ENCODE results near the gene CBLN3.
"Not testable (repeated sequence)": the region's sequence is repeated elsewhere in the genome, so short reads cannot be mapped to it uniquely, and the experiment has no call there.

The CBLN3 gene

DNA sequence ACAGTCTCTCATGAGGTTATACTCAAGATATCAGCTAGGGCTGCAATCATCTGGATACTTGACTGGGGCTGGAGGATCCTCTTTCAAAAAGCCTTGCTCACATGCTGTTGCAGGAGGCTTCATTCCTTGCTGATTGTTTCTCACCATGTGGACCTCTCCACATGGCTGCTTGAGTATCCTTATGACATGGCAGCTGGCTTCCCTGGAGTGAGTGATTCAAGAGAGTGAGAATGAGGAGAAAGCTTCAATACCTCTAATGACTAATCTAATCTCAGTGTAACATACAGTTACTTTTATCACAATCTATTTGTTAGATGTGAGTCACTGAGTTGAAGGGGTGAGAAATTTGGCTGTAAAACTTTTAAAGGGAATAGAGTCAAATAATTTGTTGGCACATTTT lies 27.5 kb upstream of the CBLN3 start:
- no peak overlapping the region for H3K9ac ChIP-seq (ENCODE audit: low read depth, low read length)

DNA sequence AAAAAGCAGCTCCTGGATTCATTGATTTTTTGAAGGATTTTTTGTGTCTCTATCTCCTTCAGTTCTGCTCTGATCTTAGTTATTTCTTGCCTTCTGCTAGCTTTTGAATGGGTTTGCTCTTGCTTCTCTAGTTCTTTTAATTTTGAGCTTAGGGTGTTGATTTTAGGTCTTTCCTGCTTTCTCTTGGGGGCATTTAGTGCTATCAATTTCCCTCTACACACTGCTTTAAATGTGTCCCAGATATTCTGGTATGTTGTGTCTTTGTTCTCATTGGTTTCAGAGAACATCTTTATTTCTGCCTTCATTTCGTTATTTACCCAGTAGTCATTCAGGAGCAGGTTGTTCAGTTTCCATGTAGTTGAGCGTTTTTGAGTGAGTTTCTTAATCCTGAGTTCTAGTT lies 21.4 kb upstream of the CBLN3 start:
- not testable (repeated sequence) for H3K27me3 ChIP-seq (ENCODE audit: insufficient read depth, low read length); H3K4me1 ChIP-seq (ENCODE audit: insufficient read depth, low read length); H3K4me3 ChIP-seq (ENCODE audit: low read length); H3K36me3 ChIP-seq (ENCODE audit: insufficient read depth, low read depth, low read length); H3K9ac ChIP-seq (ENCODE audit: low read depth, low read length); H3K27ac ChIP-seq (ENCODE audit: low read length)
- peaks cover 20% of the 10 kb centered on the region for H3K9me3 ChIP-seq (ENCODE audit: insufficient read depth, low read depth, low read length)

More for the DNA sequence above, 27.5 kb upstream of the CBLN3 start:
- H3K9me3 ChIP-seq (ENCODE audit: insufficient read depth, low read depth, low read length): peaks cover 20% of the 10 kb centered on the region
- H3K27ac ChIP-seq (ENCODE audit: low read length): no peak overlapping the region
- H3K4me3 ChIP-seq (ENCODE audit: low read length): no peak overlapping the region
- no peaks in the 10 kb centered on the region for H3K36me3 ChIP-seq (ENCODE audit: insufficient read depth, low read depth, low read length)
- H3K27me3 ChIP-seq (ENCODE audit: insufficient read depth, low read length): no peaks in the 10 kb centered on the region
- no peaks in the 10 kb centered on the region for H3K4me1 ChIP-seq (ENCODE audit: insufficient read depth, low read length)

DNA sequence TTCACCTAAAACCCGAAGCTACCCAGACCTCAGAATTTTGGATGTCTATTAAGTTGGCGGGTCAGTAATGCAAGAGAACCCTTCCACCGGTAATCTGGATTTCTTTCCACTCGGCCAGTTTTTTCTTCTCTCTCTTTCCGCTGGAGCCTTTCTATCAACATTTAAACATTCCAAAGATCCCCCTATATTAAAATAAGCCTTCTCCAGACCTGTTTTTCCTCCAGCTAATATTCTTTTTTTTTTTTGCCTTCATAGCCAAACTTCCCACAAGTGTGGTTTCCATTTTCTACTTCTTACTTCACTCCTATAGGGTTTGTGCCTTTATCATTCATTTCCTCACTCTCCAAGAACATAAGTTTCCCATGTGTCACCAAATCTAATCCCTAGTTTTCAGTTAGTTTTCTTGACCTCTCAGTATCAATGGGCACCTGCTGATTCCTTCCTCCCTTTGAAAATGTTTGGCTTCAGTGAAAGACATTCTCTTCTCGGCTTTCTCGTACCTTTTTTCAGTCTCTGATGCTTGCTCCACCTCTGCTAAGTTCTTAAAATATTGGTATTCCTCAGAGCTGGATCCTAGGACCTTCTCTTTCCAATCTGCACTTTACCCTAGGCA lies 13.7 kb upstream of the CBLN3 start:
- H3K27me3 ChIP-seq (ENCODE audit: insufficient read depth, low read length): no peaks in the 10 kb centered on the region
- H3K9me3 ChIP-seq (ENCODE audit: insufficient read depth, low read depth, low read length): no peaks in the 10 kb centered on the region
- H3K27ac ChIP-seq (ENCODE audit: low read length): peak overlapping the region; percentile 62
- H3K4me3 ChIP-seq (ENCODE audit: low read length): peak overlapping the region; percentile 90
- peaks cover 32% of the 10 kb centered on the region for H3K36me3 ChIP-seq (ENCODE audit: insufficient read depth, low read depth, low read length)
- H3K4me1 ChIP-seq (ENCODE audit: insufficient read depth, low read length): no peaks in the 10 kb centered on the region; the same call in 1 of the 2 replicates
- peak overlapping the region; percentile 98; the same call in 1 of the 2 replicates for H3K9ac ChIP-seq (ENCODE audit: low read depth, low read length)

DNA sequence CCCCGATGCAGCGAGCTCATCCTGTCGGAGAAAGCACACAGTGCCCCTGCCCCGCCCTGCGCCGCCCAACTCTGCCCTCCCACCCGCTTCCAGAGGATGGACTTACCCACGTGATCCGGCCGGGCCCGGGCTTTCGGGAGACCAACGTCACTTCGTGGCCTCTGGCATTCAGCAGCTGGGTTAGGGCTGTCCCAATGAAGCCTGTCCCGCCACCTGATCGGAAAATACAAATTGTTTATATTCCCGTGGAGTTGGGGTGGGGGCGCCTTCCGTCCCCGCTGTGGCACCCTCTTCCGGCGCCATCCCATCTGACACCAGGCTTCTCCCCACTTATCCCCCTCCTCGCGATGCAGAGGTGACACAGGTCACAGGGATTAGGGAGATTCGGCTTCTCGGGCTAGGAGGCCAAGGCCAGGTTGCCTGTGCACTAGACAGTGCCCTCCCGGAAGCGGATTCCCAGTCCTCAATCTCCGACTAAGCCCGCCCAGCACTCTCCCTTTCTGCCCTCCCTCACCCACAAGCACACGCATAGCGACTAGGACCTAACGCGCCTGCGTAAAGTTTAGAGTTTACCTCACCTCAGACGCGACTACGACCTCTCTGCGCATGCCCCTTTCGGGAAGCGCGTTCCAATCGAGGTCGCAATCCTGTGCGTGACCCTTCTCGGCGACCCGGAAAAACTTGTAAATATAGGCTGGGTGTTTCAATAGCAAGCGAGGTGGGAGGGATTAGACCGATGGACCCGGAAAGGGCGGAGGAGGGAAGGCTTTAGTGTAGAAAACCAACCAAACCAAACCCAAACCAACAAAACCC lies 13.0 kb upstream of the CBLN3 start, which contains the start of gene SDR39U1:
TSS of gene SDR39U1 (minus strand) at position 537 of the 813 bp plus-strand sequence. CDS start at position 530, 7 bp downstream.
- Histone ChIP-seq H3K27me3 (ENCODE audit: insufficient read depth, low read length) (no peaks in the 10 kb centered on the region), H3K9ac (ENCODE audit: low read depth, low read length) (peak within 1 kb of the TSS; percentile 98; the same call in 1 of the 2 replicates), H3K9me3 (ENCODE audit: insufficient read depth, low read depth, low read length) (no peaks in the 10 kb centered on the region), H3K4me3 (ENCODE audit: low read length) (peak within 1 kb of the TSS; percentile 90), H3K4me1 (ENCODE audit: insufficient read depth, low read length) (no peaks in the 10 kb centered on the region; the same call in 1 of the 2 replicates), H3K36me3 (ENCODE audit: insufficient read depth, low read depth, low read length) (peaks cover 39% of the 10 kb centered on the region), H3K27ac (ENCODE audit: low read length) (peak within 1 kb of the TSS; percentile 78)

DNA sequence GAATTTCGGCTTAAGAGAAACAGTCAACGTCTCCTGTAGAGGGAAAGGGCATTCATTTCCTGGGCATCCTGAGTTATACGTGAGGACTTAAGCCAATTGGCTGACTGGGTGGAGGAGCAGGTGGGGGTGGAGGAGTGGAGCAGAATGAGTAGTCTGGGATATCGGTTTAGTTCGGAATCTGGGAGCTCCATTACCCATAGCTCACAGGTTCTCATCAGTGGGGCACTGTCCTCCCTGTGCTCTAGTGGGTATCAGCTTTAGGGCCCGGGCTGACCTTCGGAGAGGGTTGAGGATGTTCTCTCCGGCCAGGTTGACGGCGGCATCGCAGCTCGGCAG lies 12.4 kb upstream of the CBLN3 start:
- H3K27ac ChIP-seq (ENCODE audit: low read length): peak overlapping the region; percentile 35
- no peaks in the 10 kb centered on the region for H3K27me3 ChIP-seq (ENCODE audit: insufficient read depth, low read length)
- peak overlapping the region; percentile 90 for H3K4me3 ChIP-seq (ENCODE audit: low read length)
- no peaks in the 10 kb centered on the region; the same call in 1 of the 2 replicates for H3K4me1 ChIP-seq (ENCODE audit: insufficient read depth, low read length)
- peak overlapping the region; percentile 98; the same call in 1 of the 2 replicates for H3K9ac ChIP-seq (ENCODE audit: low read depth, low read length)
- peaks cover 45% of the 10 kb centered on the region for H3K36me3 ChIP-seq (ENCODE audit: insufficient read depth, low read depth, low read length)
- no peaks in the 10 kb centered on the region for H3K9me3 ChIP-seq (ENCODE audit: insufficient read depth, low read depth, low read length)

DNA sequence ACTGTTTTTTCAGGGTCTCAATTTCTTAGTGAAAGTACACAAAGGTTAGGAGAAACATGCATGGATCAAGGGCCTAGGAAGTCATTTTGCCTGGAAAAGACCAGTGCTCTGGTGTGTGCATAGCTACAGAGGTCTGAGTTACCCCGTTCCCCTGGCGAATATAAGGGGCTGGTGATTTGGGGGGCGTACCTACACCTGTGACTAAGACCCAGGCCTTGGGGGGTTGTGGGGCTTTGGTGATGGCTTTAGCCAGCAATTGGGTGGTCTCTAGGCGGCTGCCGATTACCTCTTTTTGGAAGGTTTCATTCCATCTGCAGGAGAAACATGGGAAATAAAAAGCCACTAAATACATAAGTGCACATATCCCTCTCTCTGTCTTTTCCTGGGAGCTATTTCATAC lies 12.0 kb upstream of the CBLN3 start:
- peak overlapping the region; percentile 90 for H3K4me3 ChIP-seq (ENCODE audit: low read length)
- no peaks in the 10 kb centered on the region; the same call in 1 of the 2 replicates for H3K4me1 ChIP-seq (ENCODE audit: insufficient read depth, low read length)
- H3K27me3 ChIP-seq (ENCODE audit: insufficient read depth, low read length): no peaks in the 10 kb centered on the region
- H3K9me3 ChIP-seq (ENCODE audit: insufficient read depth, low read depth, low read length): no peaks in the 10 kb centered on the region
- H3K9ac ChIP-seq (ENCODE audit: low read depth, low read length): peak overlapping the region; percentile 98; the same call in 1 of the 2 replicates
- peak overlapping the region; percentile 35 for H3K27ac ChIP-seq (ENCODE audit: low read length)
- peaks cover 45% of the 10 kb centered on the region for H3K36me3 ChIP-seq (ENCODE audit: insufficient read depth, low read depth, low read length)

DNA sequence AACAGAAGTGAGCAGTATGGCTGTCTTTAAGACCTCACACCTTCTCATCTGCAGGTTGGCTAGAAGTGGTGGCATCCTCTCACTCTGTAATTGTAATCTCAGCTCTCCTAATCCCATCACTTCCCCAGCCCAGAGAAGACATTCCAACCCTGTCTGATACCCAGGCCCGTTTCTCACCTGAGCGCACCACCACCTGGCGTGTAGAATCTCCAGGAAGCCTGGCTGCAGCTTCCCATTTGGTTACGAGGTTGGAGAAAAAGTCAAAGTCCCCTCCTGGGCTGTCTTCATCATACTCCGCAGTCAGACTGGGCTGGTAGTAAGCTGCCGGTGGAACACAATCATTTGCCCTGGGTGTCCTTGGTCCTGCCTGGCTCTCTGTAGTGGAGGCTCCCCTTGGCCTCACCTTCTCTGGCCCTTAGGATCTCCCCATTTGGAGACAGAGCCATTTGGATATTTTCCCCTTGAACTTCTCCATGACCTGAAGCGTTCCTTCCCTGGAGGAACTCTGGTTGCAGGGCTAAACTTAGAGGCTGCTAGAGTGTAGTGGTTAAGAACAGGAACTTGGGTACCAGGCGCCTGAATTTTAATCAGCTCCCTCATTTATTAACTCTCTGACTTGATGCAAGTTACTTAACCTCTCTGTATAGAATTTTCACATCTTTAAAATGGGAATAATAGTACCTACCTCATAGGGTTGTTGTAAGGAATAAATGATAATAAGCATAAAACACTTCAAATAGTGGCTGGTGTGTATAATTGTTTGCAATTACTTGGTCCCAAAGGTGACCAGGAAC lies 11.3 kb upstream of the CBLN3 start:
- H3K9ac ChIP-seq (ENCODE audit: low read depth, low read length): peak overlapping the region; percentile 98; the same call in 1 of the 2 replicates
- no peak overlapping the region for H3K27ac ChIP-seq (ENCODE audit: low read length)
- H3K4me3 ChIP-seq (ENCODE audit: low read length): peak overlapping the region; percentile 90; the same call in 1 of the 2 replicates

DNA sequence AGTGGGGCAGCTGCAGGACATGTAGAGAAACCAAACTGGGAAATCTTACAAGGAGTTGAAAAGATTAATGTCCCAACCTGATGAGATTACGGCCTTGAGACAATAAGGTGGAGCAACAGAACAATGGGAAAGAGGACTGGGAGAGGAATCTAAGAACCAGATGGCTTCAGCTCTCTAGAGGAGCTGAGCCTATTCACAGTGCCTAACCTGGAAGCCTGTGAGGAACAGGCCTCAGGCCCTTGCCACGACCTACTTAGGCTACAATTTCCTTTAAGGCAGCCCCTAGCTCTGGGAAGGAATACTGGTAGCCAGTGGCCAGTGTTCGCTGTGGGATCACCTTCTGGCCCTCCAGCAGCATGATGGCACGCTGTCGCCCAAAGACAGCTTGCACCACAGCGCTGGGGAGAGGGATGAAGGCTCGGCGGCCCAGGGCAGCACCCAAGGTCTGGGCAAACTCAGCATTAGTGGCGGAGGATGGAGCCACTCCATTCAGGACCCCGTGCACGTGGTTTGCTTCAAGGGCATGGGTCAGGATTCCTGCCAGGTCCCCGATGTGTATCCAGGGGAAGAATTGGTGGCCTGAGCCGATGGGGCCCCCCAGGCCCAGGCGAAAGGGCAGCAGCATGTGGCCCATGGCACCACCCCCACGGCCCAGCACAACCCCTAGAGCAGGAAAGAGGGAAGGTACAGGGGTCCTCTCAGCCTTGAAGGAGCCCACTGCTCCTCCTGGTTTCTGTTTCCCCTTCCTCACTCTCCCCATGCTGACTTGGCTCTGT lies 10.6 kb upstream of the CBLN3 start:
- H3K4me3 ChIP-seq (ENCODE audit: low read length): no peak overlapping the region
- H3K9me3 ChIP-seq (ENCODE audit: insufficient read depth, low read depth, low read length): no peaks in the 10 kb centered on the region
- no peaks in the 10 kb centered on the region for H3K27me3 ChIP-seq (ENCODE audit: insufficient read depth, low read length)
- no peak overlapping the region for H3K9ac ChIP-seq (ENCODE audit: low read depth, low read length)
- H3K27ac ChIP-seq (ENCODE audit: low read length): no peak overlapping the region
- H3K4me1 ChIP-seq (ENCODE audit: insufficient read depth, low read length): no peaks in the 10 kb centered on the region; the same call in 1 of the 2 replicates
- peaks cover 45% of the 10 kb centered on the region for H3K36me3 ChIP-seq (ENCODE audit: insufficient read depth, low read depth, low read length)

More for the DNA sequence above, 11.3 kb upstream of the CBLN3 start:
- Histone ChIP-seq H3K36me3 (ENCODE audit: insufficient read depth, low read depth, low read length) (peaks cover 45% of the 10 kb centered on the region), H3K9me3 (ENCODE audit: insufficient read depth, low read depth, low read length) (no peaks in the 10 kb centered on the region), H3K4me1 (ENCODE audit: insufficient read depth, low read length) (no peaks in the 10 kb centered on the region; the same call in 1 of the 2 replicates), H3K27me3 (ENCODE audit: insufficient read depth, low read length) (no peaks in the 10 kb centered on the region)

DNA sequence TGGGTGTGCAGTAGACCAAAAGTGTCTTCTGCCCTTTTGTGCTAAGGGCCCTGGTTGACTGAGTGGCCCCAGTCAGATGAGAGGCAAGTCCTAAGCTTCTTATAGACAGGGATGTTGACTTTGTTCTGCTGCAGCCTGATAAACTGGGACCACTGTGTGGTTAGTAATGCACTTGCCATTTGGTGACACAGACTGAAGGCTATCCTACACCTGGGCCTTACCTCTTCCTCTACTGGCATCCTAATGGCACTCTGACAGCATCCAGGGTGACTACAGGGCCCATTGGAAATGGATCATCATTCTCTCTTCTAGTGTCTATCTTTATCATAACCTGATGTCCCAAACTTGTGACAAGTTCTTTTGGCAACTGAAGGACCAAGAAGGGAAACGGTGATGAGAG lies 9.8 kb upstream of the CBLN3 start:
- Histone ChIP-seq H3K27ac (ENCODE audit: low read length) (no peak overlapping the region), H3K27me3 (ENCODE audit: insufficient read depth, low read length) (no peaks in the 10 kb centered on the region), H3K9me3 (ENCODE audit: insufficient read depth, low read depth, low read length) (no peaks in the 10 kb centered on the region), H3K4me3 (ENCODE audit: low read length) (no peak overlapping the region), H3K9ac (ENCODE audit: low read depth, low read length) (no peak overlapping the region), H3K4me1 (ENCODE audit: insufficient read depth, low read length) (no peaks in the 10 kb centered on the region; the same call in 1 of the 2 replicates), H3K36me3 (ENCODE audit: insufficient read depth, low read depth, low read length) (peaks cover 45% of the 10 kb centered on the region)

DNA sequence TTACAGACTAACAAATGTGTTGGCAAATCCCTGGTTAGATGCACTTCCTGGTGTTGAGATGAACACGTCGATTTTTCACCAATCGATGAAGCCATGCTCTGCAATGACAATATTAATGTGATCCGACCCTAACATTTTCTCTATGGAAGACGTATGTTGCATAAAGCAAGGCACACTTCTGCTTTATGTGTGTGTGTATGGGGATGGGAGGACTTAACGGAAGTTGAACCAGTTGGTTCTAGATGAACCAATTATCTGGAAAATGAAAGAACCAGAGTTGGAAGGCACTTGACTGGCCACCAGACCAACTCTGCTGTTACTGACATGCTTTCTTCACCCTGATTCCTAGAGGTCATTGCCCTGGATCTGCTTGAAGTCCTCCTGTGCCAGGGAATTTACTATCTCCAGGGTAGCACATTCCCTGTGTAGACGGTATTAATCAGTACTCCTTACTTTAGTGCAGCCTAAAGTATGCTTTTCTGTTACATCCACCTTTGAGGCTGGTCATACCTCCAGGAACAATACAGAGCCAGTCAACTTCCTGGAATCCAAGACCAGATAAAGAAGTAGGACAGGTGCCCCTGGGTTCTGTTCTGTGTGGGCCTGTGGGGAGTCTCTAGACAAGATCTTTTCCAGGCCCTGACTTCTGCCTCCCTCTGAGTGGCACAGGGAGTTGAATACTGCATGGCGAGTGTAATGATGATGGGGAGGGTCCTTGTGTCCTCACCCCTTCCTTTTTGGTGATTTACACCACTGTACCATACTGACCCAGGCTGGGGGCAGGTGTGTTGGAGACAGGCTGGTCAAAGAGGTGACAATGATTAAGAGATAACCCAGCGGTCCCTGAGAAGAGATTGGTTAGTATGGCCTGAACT lies 9.0 kb upstream of the CBLN3 start:
- H3K4me3 ChIP-seq (ENCODE audit: low read length): no peak overlapping the region
- peaks cover 46% of the 10 kb centered on the region for H3K36me3 ChIP-seq (ENCODE audit: insufficient read depth, low read depth, low read length)
- no peak overlapping the region for H3K9ac ChIP-seq (ENCODE audit: low read depth, low read length)
- H3K4me1 ChIP-seq (ENCODE audit: insufficient read depth, low read length): no peaks in the 10 kb centered on the region; the same call in 1 of the 2 replicates
- no peaks in the 10 kb centered on the region for H3K9me3 ChIP-seq (ENCODE audit: insufficient read depth, low read depth, low read length)
- H3K27me3 ChIP-seq (ENCODE audit: insufficient read depth, low read length): no peaks in the 10 kb centered on the region
- no peak overlapping the region for H3K27ac ChIP-seq (ENCODE audit: low read length)
